T1000 (cell line): ENCODE measurements around the gene CD300LG.

Experiments
- DNase-seq: peaks from one replicate; lab custom pipeline; 2025; ENCODE audit warnings: mixed read lengths; lab: John Stamatoyannopoulos, UW

CD300LG gene

GRCh38 chr17:43905985-43906852 lies 59.2 kb downstream of the CD300LG start:
- DNase-seq, result no peak

- DNase-seq, result no peak
Measured at GRCh38 chr17:43906951-43907424, 60.0 kb downstream of the CD300LG start.

DNA sequence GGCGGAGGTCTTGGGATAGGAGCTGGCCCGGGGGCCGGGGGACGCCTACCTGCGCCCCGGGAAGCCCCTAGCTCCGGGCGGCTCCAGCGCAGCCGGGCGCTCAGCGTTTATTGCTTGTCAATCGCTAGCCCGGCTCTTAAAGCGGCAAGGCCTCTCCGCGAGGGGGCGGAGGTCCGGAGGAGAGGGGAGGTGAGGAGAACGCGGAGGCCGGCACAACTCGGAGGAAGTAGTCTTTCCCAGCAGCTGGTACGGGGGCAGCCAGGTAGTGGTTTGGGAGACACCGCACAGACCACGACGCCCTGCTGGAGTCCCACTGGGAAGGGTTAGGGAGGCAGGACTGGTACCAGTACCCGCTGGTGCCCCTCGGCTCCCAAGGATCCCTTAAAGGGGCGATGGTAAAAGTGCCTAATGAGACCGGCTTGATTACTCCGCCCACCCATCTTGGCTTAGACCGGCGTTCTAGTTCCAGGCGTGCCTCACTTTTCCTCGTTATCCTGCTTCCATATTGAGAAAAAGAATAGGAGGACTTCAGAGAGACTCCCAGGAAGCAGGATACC lies 60.5 kb downstream of the CD300LG start, which contains the start of gene MPP2:
Gene MPP2, minus strand, starts transcription at position 112 of the 557 bp plus-strand sequence. CDS start 3,076 bp downstream, outside the sequence.
- DNase-seq, result no peak

- no peak for DNase-seq
Measured at GRCh38 chr17:43907998-43908721, 61.2 kb downstream of the CD300LG start.

DNA sequence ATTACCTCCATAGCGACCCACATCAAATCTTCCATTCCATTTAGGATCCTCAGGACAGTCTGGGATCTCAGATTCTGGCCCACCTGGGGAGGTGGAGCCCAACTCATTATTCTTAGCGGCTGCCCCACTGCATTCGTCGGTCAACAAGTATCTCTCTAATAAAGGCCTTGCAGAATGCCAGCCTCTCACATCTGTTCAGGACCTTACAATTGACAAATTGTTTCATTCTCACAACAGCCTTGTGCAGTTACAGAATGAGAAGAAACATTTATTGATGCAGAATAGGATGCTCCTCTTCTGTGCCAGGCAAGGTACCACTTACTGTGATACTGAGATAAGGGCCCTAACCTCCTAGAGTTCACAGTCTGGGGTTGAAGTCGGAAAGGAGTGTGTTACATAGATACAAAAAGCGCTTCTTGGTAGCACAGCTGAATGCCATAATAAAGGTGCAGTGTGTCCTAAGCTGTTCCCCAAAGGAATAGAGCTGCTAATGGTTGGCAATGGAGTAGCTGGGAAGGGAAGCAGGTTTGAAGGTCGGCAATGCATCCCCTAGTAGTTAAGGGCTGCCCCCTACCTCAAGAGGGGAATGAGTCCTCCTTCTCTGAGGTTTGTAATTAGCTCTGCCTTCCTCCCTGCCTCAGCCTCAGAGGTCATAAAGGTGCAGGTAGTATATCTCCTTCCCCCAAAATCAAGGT lies 62.7 kb downstream of the CD300LG start:
- DNase-seq, result no peak

DNA sequence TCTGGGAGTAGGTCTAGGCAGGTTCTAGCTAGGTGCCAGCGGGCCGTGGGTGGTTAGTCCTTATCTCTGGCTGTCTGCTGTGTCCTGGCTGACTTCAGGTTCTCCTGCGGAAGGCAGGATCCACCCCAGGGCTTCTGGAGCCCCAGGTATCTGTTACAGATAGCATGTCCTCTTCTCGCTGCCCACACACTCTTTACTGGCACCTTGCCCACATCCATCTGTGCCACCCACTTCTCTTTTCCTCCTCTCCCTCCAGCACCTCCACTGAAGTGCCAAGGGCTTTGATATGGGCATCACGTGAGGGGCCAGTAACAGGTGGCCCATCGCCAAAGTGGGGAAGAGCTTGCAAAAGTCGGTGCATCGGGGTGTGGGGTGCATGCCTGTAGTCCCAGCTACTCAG lies 64.9 kb downstream of the CD300LG start:
- no peak for DNase-seq

DNA sequence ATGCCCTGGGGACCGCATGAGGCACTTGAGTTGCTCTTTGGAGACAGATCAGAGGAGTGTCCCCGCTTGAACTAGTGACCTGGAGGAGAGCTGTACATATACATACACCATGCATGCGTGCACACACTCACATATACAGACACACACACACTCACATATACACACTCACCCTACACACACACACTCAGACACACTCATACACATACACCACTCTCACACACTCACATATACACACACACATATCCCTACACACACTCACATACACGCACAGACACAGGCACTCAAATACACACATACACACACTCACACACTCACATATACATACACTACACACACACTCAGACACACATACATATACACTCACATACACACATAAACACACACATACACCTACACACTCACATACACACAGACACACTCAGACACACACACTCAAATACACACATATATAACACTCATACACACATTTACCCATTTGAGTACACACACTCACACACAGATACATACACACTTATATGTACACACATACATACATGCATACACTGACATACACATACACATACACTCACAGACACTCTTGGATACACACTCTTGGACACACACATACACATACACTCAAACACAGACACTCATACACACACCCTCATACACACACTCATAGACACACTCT lies 65.8 kb downstream of the CD300LG start:
- DNase-seq, result no peak
